ENCODE data around the gene CENPV.
"Not testable (repeated sequence)": the region's sequence is repeated elsewhere in the genome, so short reads cannot be mapped to it uniquely, and the experiment has no call there.

The CENPV gene
- 2.2 to 7.4 (median 6.1) reads per million in 3 donors for total RNA-seq

DNA sequence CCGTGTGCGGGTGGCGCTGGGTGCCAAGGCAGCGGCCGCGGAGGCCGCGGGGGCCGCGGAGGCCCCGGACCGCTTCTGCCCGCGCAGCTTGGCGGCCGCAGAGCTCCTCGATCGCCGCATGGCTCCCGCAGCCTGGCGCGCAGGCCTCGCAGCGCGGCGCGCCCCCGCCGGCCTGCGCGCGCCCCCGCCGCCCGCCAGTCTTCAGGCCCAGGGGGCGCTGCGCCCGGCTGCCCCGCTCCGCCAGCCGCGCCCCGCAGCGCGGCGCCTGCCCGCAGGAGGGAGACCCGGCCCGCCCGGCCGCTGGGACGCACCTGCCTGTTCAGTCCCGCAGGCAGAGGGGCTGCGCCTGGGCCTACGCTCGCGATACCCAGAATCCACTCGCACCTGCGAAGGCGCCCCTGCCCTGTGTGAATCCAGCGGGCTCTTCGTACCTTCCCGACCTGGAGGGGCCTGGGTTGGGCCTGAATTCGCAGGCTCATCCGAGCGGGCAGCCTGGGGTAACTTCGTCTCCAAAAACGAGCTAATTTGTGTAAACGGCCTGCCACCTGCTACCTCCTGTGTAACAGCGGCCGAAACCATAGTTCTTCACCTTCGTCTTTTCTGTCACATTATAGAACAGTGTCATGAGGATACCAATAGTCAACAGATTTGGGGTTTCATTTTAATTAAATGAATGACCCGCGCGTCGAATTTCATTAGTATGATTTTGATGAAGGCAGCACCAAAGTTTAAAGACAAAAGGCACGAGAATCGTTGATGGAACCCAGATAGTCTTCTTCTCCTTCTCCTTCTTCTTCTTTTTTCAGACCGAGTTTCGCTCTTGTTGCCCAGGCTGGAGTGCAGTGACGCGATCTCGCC lies at the start of gene CENPV:
CENPV (minus strand) TSS at position 153 of the 858 bp plus-strand sequence; CDS start at position 120, 33 bp downstream.
- Histone ChIP-seq H3K27ac (ENCODE audit: insufficient read depth, low read length, poor library complexity, severe bottlenecking) (peak within 1 kb of the TSS; percentile 38), H3K4me1 (ENCODE audit: control insufficient read depth, insufficient read depth, low read length, poor library complexity, severe bottlenecking) (peaks cover 7% of the 10 kb centered on the region)
- DNase-seq = peak; percentile 33 to 54 (median 54)

DNA sequence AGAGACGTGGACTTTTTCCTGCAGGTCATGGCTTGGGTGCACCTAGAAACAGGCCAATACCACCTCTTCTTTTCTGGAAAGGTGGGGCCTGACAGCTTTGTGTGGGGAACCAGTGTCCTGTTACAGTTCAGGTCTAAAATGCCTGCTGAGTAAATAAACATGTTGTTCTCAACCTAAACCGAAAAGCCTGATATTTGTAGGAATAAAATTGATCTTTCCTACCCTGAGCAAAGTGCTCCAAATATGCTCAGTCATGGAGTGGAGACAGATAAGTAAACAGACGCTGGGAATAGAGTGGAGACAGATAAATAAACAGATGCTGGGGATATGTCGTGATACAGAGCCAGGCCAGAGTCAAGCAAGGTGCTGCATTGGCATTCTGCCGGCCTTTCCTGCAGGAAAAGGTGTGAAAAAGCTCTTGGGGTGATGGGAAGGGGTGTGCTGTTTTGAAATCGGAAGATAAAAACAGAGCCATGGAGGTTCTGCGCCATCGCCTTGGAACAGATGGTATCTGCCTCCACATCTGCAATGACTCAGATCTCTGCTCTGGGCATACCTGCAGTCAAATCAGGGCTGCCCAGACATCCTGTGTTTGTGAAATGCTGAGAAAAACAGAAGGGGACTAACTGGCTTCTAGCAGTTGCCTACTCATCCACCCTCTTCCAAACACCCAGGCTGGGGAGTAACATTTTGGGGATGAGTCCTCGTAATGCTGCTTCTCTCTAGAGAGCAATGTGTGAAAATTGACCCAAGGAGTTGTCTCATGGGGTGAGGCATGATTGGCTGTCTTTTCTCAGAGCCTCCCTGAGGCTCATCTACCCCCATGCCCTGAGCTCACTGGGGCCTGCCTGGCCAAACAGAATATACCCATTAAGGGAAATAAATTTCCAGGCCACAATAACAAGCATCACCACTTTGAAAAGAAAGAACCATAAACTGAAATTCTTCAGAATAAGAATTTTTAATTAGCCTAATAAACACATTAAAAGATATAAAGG lies 45.3 kb upstream of the CENPV start:
- Histone ChIP-seq H3K27me3 (replicated peaks; ENCODE audit: control insufficient read depth, insufficient read depth, low read length, poor library complexity, severe bottlenecking) (no peaks in the 10 kb centered on the region), H3K9me3 (ENCODE audit: control insufficient read depth, low read length) (no peaks in the 10 kb centered on the region), H3K36me3 (ENCODE audit: control insufficient read depth, insufficient read depth, low read length) (no peaks in the 10 kb centered on the region), H3K4me3 (ENCODE audit: insufficient read depth, low read depth, low read length, poor library complexity, severe bottlenecking) (no peak overlapping the region), H3K27ac (ENCODE audit: insufficient read depth, low read length, poor library complexity, severe bottlenecking) (no peak overlapping the region), H3K4me1 (ENCODE audit: control insufficient read depth, insufficient read depth, low read length, poor library complexity, severe bottlenecking) (no peaks in the 10 kb centered on the region)
- no peak for DNase-seq

More for the DNA sequence above, at the start of gene CENPV:
- Histone ChIP-seq H3K27me3 (replicated peaks; ENCODE audit: control insufficient read depth, insufficient read depth, low read length, poor library complexity, severe bottlenecking) (no peaks in the 10 kb centered on the region), H3K4me3 (ENCODE audit: insufficient read depth, low read depth, low read length, poor library complexity, severe bottlenecking) (peak within 1 kb of the TSS; percentile 76), H3K9me3 (ENCODE audit: control insufficient read depth, low read length) (no peaks in the 10 kb centered on the region), H3K36me3 (ENCODE audit: control insufficient read depth, insufficient read depth, low read length) (no peaks in the 10 kb centered on the region)

DNA sequence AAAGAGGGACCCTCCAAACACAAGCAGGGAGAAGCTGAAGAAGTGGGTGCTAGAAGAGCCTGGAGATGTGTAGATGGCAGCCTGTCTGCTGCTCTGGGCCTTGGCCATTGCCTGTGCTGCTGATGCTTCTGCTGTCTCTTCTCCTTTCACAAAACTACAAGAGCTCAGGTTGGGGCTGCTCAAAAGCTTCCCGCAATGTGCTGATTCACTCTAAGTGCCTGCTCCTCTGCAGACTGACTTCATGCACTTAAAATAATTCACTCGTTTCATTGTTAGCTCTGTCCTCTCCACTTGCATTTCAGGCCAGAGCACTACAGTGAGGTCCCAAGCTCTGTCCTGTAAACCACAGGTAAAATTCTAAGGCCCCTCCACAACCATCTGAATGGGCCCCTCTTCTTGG lies 43.4 kb upstream of the CENPV start:
- not testable (repeated sequence) for H3K9me3 ChIP-seq (ENCODE audit: control insufficient read depth, low read length); H3K27ac ChIP-seq (ENCODE audit: insufficient read depth, low read length, poor library complexity, severe bottlenecking); H3K27me3 ChIP-seq (replicated peaks; ENCODE audit: control insufficient read depth, insufficient read depth, low read length, poor library complexity, severe bottlenecking); DNase-seq; H3K4me1 ChIP-seq (ENCODE audit: control insufficient read depth, insufficient read depth, low read length, poor library complexity, severe bottlenecking); H3K4me3 ChIP-seq (ENCODE audit: insufficient read depth, low read depth, low read length, poor library complexity, severe bottlenecking); H3K36me3 ChIP-seq (ENCODE audit: control insufficient read depth, insufficient read depth, low read length)

DNA sequence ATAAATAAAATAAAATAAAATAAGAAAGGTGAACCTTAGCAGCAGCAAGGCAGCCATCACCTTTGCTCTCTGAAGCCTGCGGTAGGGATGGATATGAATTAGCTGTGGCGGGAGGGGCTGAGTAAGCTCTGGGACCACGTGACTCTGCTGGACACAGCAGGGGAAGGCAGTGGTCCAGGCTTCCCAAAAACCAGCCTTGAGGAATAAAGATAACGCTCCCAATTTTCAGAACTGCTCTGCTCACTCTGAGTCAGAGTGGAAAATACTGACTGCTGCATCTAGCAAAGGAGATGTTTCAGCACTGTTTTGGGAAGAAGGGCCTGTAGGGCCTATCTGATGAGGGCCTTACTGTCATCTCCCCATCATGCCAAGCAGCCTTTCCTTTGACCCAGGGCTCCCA lies 42.6 kb upstream of the CENPV start:
- not testable (repeated sequence) for H3K4me1 ChIP-seq (ENCODE audit: control insufficient read depth, insufficient read depth, low read length, poor library complexity, severe bottlenecking); H3K36me3 ChIP-seq (ENCODE audit: control insufficient read depth, insufficient read depth, low read length); H3K4me3 ChIP-seq (ENCODE audit: insufficient read depth, low read depth, low read length, poor library complexity, severe bottlenecking); H3K27ac ChIP-seq (ENCODE audit: insufficient read depth, low read length, poor library complexity, severe bottlenecking); H3K9me3 ChIP-seq (ENCODE audit: control insufficient read depth, low read length); H3K27me3 ChIP-seq (replicated peaks; ENCODE audit: control insufficient read depth, insufficient read depth, low read length, poor library complexity, severe bottlenecking); DNase-seq

DNA sequence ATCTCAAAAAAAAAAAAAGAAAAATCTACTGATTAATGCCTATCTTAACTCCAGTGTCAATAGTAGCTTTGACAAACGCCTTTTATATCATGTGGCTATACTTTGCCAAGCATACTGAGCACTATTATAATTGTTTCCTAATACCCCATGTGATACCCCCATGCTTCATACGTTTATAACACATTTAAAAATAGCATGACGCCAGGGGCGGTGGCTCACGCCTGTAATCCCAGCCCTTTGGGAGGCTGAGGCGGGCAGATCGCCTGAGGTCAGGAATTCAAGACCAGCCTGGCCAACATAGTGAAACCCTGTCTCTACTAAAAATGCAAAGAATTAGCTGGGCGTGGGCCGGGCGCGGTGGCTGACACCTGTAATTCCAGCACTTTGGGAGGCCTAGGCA lies 39.2 kb upstream of the CENPV start:
- H3K27ac ChIP-seq (ENCODE audit: insufficient read depth, low read length, poor library complexity, severe bottlenecking); H3K4me3 ChIP-seq (ENCODE audit: insufficient read depth, low read depth, low read length, poor library complexity, severe bottlenecking); DNase-seq; H3K36me3 ChIP-seq (ENCODE audit: control insufficient read depth, insufficient read depth, low read length); H3K27me3 ChIP-seq (replicated peaks; ENCODE audit: control insufficient read depth, insufficient read depth, low read length, poor library complexity, severe bottlenecking); H3K9me3 ChIP-seq (ENCODE audit: control insufficient read depth, low read length); H3K4me1 ChIP-seq (ENCODE audit: control insufficient read depth, insufficient read depth, low read length, poor library complexity, severe bottlenecking): not testable (repeated sequence)

DNA sequence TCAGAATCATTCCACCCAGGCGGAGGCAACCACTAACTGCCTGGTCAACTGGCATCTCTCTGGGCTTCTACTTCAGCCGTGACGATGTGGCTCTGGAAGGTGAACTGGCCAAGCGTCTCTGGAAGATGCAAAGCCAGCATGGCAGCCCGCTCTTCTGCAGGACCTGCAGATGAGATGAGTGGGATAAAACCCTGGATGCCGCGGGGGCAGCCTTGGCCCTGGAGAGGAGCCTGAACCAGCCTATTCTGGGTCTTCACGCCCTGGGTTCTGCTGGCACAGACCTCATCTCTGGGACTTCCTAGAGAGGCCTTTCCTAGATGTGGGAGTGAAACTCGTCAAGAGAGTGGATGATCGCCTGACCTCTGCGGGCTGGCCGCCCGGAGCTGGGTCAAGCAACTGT lies 38.2 kb upstream of the CENPV start:
- H3K9me3 ChIP-seq (ENCODE audit: control insufficient read depth, low read length) = no peaks in the 10 kb centered on the region
- no peaks in the 10 kb centered on the region for H3K36me3 ChIP-seq (ENCODE audit: control insufficient read depth, insufficient read depth, low read length)
- no peak overlapping the region for H3K4me3 ChIP-seq (ENCODE audit: insufficient read depth, low read depth, low read length, poor library complexity, severe bottlenecking)
- DNase-seq = no peak
- no peaks in the 10 kb centered on the region for H3K4me1 ChIP-seq (ENCODE audit: control insufficient read depth, insufficient read depth, low read length, poor library complexity, severe bottlenecking)
- no peaks in the 10 kb centered on the region for H3K27me3 ChIP-seq (replicated peaks; ENCODE audit: control insufficient read depth, insufficient read depth, low read length, poor library complexity, severe bottlenecking)
- no peak overlapping the region for H3K27ac ChIP-seq (ENCODE audit: insufficient read depth, low read length, poor library complexity, severe bottlenecking)

DNA sequence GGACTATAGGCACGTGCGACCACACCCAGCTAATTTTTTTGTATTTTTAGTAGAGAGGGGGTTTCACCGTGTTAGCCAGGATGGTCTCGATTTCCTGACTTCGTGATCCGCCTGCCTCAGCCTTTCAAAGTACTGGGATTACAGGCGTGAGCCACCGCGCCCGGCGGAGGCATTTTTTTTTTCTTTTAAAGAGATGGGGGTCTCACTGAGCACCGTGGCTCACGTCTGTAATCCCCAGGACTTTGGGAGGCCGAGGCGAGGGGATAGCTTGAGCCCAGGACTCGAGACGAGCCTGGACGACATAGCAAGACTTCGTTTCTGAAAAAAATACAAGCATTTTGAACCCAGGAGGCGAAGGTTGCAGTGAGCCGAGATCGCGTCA lies 32.8 kb upstream of the CENPV start:
- H3K4me3 ChIP-seq (ENCODE audit: insufficient read depth, low read depth, low read length, poor library complexity, severe bottlenecking) = peak overlapping the region; percentile 69
- H3K36me3 ChIP-seq (ENCODE audit: control insufficient read depth, insufficient read depth, low read length) = peaks cover 15% of the 10 kb centered on the region
- H3K27me3 ChIP-seq (replicated peaks; ENCODE audit: control insufficient read depth, insufficient read depth, low read length, poor library complexity, severe bottlenecking); DNase-seq; H3K27ac ChIP-seq (ENCODE audit: insufficient read depth, low read length, poor library complexity, severe bottlenecking); H3K9me3 ChIP-seq (ENCODE audit: control insufficient read depth, low read length); H3K4me1 ChIP-seq (ENCODE audit: control insufficient read depth, insufficient read depth, low read length, poor library complexity, severe bottlenecking): not testable (repeated sequence)

DNA sequence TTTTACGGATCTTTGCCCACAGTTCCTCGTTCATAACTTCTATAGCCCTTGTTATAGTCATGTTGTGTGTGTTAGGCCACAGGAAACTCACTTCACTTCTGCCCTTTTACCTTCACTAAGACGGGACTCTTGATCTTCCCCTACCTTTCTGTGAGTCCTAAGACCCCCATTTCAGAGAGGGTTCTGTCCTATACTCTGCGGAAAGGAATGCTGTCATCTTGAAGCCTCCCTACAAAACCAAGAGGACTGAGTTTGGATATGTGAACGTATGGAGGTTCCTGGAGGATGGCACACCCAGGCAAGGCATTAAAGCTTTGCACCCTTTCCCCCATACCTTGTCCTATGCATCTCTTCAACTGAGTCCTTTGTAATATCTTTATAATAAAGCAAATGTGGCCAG lies 31.3 kb upstream of the CENPV start:
- H3K4me1 ChIP-seq (ENCODE audit: control insufficient read depth, insufficient read depth, low read length, poor library complexity, severe bottlenecking) = peaks cover 7% of the 10 kb centered on the region
- no peaks in the 10 kb centered on the region for H3K27me3 ChIP-seq (replicated peaks; ENCODE audit: control insufficient read depth, insufficient read depth, low read length, poor library complexity, severe bottlenecking)
- no peak overlapping the region for H3K27ac ChIP-seq (ENCODE audit: insufficient read depth, low read length, poor library complexity, severe bottlenecking)

DNA sequence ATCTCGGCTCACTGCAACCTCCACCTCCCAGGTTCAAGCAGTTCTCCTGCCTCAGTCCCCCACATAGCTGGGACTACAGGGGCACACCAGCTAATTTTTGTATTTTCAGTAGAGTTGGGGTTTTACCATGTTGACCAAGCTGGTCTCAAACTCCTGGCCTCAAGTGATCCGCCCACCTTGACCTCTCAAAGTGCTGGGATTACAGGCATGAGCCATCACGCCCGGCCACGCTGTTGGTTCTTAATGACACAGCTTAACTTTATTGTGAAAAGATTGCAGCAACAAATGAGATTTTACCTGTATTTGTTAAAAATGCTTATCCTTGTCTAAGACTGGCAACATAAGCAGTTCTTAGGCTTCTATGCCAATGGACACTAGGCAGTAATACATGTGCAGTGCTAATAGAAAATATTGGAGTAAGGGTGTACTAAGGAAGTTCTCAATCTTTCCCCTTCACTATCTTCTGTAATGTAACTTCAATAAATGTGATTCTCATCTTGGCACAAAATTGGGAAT lies 30.6 kb upstream of the CENPV start:
- H3K4me3 ChIP-seq (ENCODE audit: insufficient read depth, low read depth, low read length, poor library complexity, severe bottlenecking) = no peak overlapping the region
- H3K27ac ChIP-seq (ENCODE audit: insufficient read depth, low read length, poor library complexity, severe bottlenecking) = peak overlapping the region; percentile 12
- no peaks in the 10 kb centered on the region for H3K9me3 ChIP-seq (ENCODE audit: control insufficient read depth, low read length)
- H3K36me3 ChIP-seq (ENCODE audit: control insufficient read depth, insufficient read depth, low read length) = peaks cover 15% of the 10 kb centered on the region
- no peak for DNase-seq
- H3K4me1 ChIP-seq (ENCODE audit: control insufficient read depth, insufficient read depth, low read length, poor library complexity, severe bottlenecking) = peaks cover 7% of the 10 kb centered on the region
- H3K27me3 ChIP-seq (replicated peaks; ENCODE audit: control insufficient read depth, insufficient read depth, low read length, poor library complexity, severe bottlenecking) = no peaks in the 10 kb centered on the region

More for the DNA sequence above, 31.3 kb upstream of the CENPV start:
- no peak overlapping the region for H3K4me3 ChIP-seq (ENCODE audit: insufficient read depth, low read depth, low read length, poor library complexity, severe bottlenecking)
- no peaks in the 10 kb centered on the region for H3K9me3 ChIP-seq (ENCODE audit: control insufficient read depth, low read length)
- DNase-seq = no peak
- H3K36me3 ChIP-seq (ENCODE audit: control insufficient read depth, insufficient read depth, low read length) = peaks cover 15% of the 10 kb centered on the region

All from effector memory CD4-positive, alpha-beta T cell (primary cell).